CD14-positive monocyte (primary cell): ENCODE results near the gene ANKRD55. TPM values are rescaled to one million over a fixed set of nuclear protein-coding genes. Genes with fewer than 3 reads are reported as not detected.
"Not testable (repeated sequence)": the region's sequence is repeated elsewhere in the genome, so short reads cannot be mapped to it uniquely, and the experiment has no call there.

ENCODE experiments used
- DNase-seq, 3 donors: peaks; one replicate each; pipeline ENCODE4 v3.0.0-alpha.2; 2011 to 2022
- H2AFZ ChIP-seq: 2 replicates; pipeline ENCODE4 v1.6.0; 2012; ENCODE audit warnings: mild to moderate bottlenecking, low read depth, low read length, inconsistent platforms; ENCODE audit not compliant: insufficient read depth, poor library complexity, severe bottlenecking
- H3K27ac ChIP-seq, 2 donors: 1 replicate in 1 of 2; 2 replicates in 1 of 2; pipeline ENCODE4 v1.5.1; 2012 to 2013; ENCODE audit warnings: low read length in 2 of 2, control low read depth in 1 of 2, inconsistent platforms in 1 of 2, low read depth in 1 of 2, mild to moderate bottlenecking in 1 of 2
- H3K27me3 ChIP-seq, 2 donors: one replicate each; pipeline versions ENCODE4 v1.6.0 to v1.6.1; 2011 to 2013; ENCODE audit warnings: low read length in 2 of 2; ENCODE audit not compliant: control insufficient read depth in 2 of 2, insufficient read depth in 2 of 2
- H3K36me3 ChIP-seq, 2 donors: replicated peaks in 1 of 2; 1 replicate in 1 of 2; 2 replicates in 1 of 2; pipeline versions ENCODE4 v1.5.1 to v1.6.1; 2012 to 2013; ENCODE audit warnings: low read length in 2 of 2, control low read depth in 1 of 2, inconsistent platforms in 1 of 2, mild to moderate bottlenecking in 1 of 2; ENCODE audit not compliant: insufficient read depth in 2 of 2, control insufficient read depth in 1 of 2
- H3K4me1 ChIP-seq, 2 donors: 1 replicate in 1 of 2; 2 replicates in 1 of 2; pipeline versions ENCODE4 v1.5.1 to v1.6.1; 2012 to 2013; ENCODE audit warnings: low read length in 2 of 2, control low read depth in 1 of 2, inconsistent platforms in 1 of 2, mild to moderate bottlenecking in 1 of 2, moderate library complexity in 1 of 2; ENCODE audit not compliant: insufficient read depth in 2 of 2, control insufficient read depth in 1 of 2
- H3K4me2 ChIP-seq: replicated peaks from 2 replicates; pipeline ENCODE3; 2012; ENCODE audit warnings: low read length, moderate library complexity, mild to moderate bottlenecking; ENCODE audit not compliant: poor library complexity, severe bottlenecking; ENCODE audit errors: extremely low read depth
- H3K4me3 ChIP-seq, 3 experiments: fragments of 200-600 bp in 1 of 3; sonication (generic) in 1 of 3; replicated peaks in 1 of 3; 1 replicate in 2 of 3; 2 replicates in 1 of 3; pipeline ENCODE4 v1.5.1; 2011 to 2013; ENCODE audit warnings: low read length in 3 of 3, mild to moderate bottlenecking in 3 of 3, control low read depth in 2 of 3, low read depth in 2 of 3, inconsistent platforms in 1 of 3, moderate library complexity in 1 of 3
- H3K79me2 ChIP-seq: 2 replicates; pipeline ENCODE4 v1.6.0; 2012; ENCODE audit warnings: mild to moderate bottlenecking, control low read depth, inconsistent platforms, low read length, moderate library complexity; ENCODE audit not compliant: insufficient read depth
- H3K9ac ChIP-seq: 2 replicates; pipeline ENCODE4 v1.6.0; 2017; ENCODE audit warnings: low read length, mild to moderate bottlenecking; ENCODE audit not compliant: insufficient read depth, poor library complexity, severe bottlenecking
- H3K9me3 ChIP-seq, 2 donors: replicated peaks in 1 of 2; 1 replicate in 1 of 2; 2 replicates in 1 of 2; pipeline versions ENCODE4 v1.5.1 to v1.6.1; 2012 to 2013; ENCODE audit warnings: low read length in 2 of 2, control low read depth in 1 of 2; ENCODE audit not compliant: control insufficient read depth in 1 of 2, insufficient read depth in 1 of 2
- H4K20me1 ChIP-seq: 2 replicates; pipeline ENCODE4 v1.6.0; 2012; ENCODE audit warnings: mild to moderate bottlenecking, low read length, control low read depth, moderate library complexity; ENCODE audit not compliant: insufficient read depth
- H3K27ac Mint-ChIP-seq, 7 donors: one replicate each; pipeline ENCODE4 v1.8.0; 2020; ENCODE audit warnings: mild to moderate bottlenecking in 7 of 7, mixed read lengths in 7 of 7, moderate library complexity in 6 of 7, inconsistent platforms in 2 of 7
- H3K27me3 Mint-ChIP-seq, 3 donors: one replicate each; pipeline ENCODE4 v1.8.0; 2021 to 2022; ENCODE audit warnings: low read depth in 3 of 3, mild to moderate bottlenecking in 3 of 3, mixed read lengths in 3 of 3, moderate library complexity in 3 of 3, inconsistent platforms in 1 of 3
- H3K36me3 Mint-ChIP-seq, 2 donors: one replicate each; pipeline ENCODE4 v1.8.0; 2020; ENCODE audit warnings: mixed read lengths in 2 of 2, inconsistent platforms in 1 of 2, mild to moderate bottlenecking in 1 of 2
- H3K4me1 Mint-ChIP-seq: one replicate; pipeline ENCODE4 v1.8.0; 2020; ENCODE audit warnings: mild to moderate bottlenecking, mixed read lengths
- H3K4me3 Mint-ChIP-seq, 2 donors: one replicate each; pipeline ENCODE4 v1.8.0; 2020; ENCODE audit warnings: mild to moderate bottlenecking in 2 of 2, mixed read lengths in 2 of 2, moderate library complexity in 1 of 2
- H3K9me3 Mint-ChIP-seq, 7 donors: one replicate each; pipeline ENCODE4 v1.8.0; 2020 to 2022; ENCODE audit warnings: mixed read lengths in 7 of 7, mild to moderate bottlenecking in 6 of 7, moderate library complexity in 6 of 7, inconsistent platforms in 2 of 7
- WGBS: methylation state at CpG from one replicate; pipeline ENCODE4 v1.1.5; 2013; ENCODE audit warnings: missing lambda C conversion rate; ENCODE audit not compliant: insufficient coverage; 5-methylcytosine and 5-hydroxymethylcytosine counted together
- intact Hi-C, 2 donors: fragments of 100-400 bp; cut with micrococcal nuclease; formaldehyde crosslinking; loops; one replicate each; pipeline versions ENCODE4 v1.15.0 to v1.15.1; 2023
- polyA plus RNA-seq, 3 donors: library from polyadenylated mRNA; depleted of rRNA in 1 of 3; unstranded in 2 of 3; stranded (reverse) in 1 of 3; fragments of 300-500 nt in 2 of 3; fragments of >200 nt in 1 of 3; fragmentation: Illumina TruSeq in 2 of 3; gene quantifications; 1 replicate in 2 of 3; 2 replicates in 1 of 3; pipeline ENCODE4 v1.2.3, GENCODE V29; 2012 to 2021
- TF ChIP-seq, protein P1 (sequence below): fragments of 200-600 bp; IDR thresholded peaks from one replicate; pipeline ENCODE4 v1.8.0; 2022; ENCODE audit warnings: antibody characterized with exemption, mild to moderate bottlenecking

ANKRD55 gene
- polyA plus RNA-seq, 3 donors = 0.20 to 0.55 (median 0.28) TPM

DNA sequence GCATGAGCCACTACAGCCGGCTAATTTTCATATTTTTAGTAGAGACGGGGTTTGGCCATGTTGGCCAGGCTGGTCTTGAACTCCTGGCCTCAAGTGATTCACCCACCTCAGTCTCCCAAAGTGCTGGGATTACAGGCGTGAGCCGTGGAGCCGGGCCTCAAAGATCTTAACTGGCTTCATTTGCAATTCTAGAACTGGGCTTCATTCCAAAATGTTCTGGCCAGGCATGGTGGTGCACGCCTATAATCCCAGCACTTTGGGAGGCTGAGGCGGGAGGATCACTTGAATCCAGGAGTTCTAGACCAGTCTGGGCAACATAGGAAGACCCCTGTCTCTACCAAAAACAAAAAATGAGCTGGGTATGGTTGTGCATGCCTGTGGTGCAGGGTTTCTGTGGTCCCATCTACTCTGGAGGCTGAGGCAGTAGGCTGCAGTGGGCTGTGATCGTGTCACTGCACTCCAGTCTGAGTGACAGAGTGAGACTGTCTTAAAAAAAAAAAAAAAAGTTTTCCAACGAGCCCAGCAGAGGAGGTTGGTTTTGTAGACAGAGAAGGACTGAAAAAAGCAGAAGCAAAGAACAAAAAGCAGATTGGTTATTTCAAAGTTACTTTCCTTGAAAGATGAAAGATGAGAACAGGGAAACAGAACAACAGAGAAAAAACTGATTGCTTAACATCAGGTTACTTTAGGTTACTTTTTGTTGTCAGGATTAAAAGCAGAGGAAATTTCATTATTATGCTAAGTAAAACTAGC, 78.2 kb downstream of the ANKRD55 start:
- H3K4me3 ChIP-seq = peak overlapping the region in 1 of 3 experiments; percentile 54
- no peaks in the 10 kb centered on the region for H3K9me3 ChIP-seq
- Mint-ChIP-seq H3K27me3 (peaks cover 0 to 4% (median 0%) of the 10 kb centered on the region in 3 donors), H3K27ac (peak overlapping the region; percentile 83 to 100 (median 98)), H3K4me3 (peak overlapping the region in 1 of 2 donors; percentile 66), H3K9me3 (peaks cover 0 to 3% (median 0%) of the 10 kb centered on the region in 7 donors), H3K36me3 (no peaks in the 10 kb centered on the region), H3K4me1 (peaks cover 74% of the 10 kb centered on the region)
- no peaks in the 10 kb centered on the region for H3K27me3 ChIP-seq
- H2AFZ ChIP-seq = no peak overlapping the region
- peak in 2 of 3 donors; percentile 58 to 75 for DNase-seq
- peak overlapping the region; percentile 88 to 97 for H3K27ac ChIP-seq
- peaks cover 77 to 81% of the 10 kb centered on the region in 2 donors for H3K4me1 ChIP-seq
- intact Hi-C loops = loop anchor here (5.0 kb wide), 1 partner anchor 37 kb away; no protein-coding TSS in a partner anchor
- H4K20me1 ChIP-seq = no peaks in the 10 kb centered on the region
- WGBS = 53% methylated on average over 7 of the region's 9 CpGs
- H3K9ac ChIP-seq = peak overlapping the region; percentile 59
- peaks cover 11% of the 10 kb centered on the region for H3K79me2 ChIP-seq
- H3K36me3 ChIP-seq = no peaks in the 10 kb centered on the region
- peak overlapping the region; percentile 58 for H3K4me2 ChIP-seq
- TF ChIP-seq, protein P1, sequence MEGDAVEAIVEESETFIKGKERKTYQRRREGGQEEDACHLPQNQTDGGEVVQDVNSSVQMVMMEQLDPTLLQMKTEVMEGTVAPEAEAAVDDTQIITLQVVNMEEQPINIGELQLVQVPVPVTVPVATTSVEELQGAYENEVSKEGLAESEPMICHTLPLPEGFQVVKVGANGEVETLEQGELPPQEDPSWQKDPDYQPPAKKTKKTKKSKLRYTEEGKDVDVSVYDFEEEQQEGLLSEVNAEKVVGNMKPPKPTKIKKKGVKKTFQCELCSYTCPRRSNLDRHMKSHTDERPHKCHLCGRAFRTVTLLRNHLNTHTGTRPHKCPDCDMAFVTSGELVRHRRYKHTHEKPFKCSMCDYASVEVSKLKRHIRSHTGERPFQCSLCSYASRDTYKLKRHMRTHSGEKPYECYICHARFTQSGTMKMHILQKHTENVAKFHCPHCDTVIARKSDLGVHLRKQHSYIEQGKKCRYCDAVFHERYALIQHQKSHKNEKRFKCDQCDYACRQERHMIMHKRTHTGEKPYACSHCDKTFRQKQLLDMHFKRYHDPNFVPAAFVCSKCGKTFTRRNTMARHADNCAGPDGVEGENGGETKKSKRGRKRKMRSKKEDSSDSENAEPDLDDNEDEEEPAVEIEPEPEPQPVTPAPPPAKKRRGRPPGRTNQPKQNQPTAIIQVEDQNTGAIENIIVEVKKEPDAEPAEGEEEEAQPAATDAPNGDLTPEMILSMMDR = no peak

- no peaks in the 10 kb centered on the region for H3K27me3 ChIP-seq
- H4K20me1 ChIP-seq = no peaks in the 10 kb centered on the region
- peak overlapping the region; percentile 37 for H3K4me2 ChIP-seq
- peak overlapping the region; percentile 64 for H2AFZ ChIP-seq
- no CpG with 5 or more reads among the region's 2 CpGs for WGBS
- no peak overlapping the region for H3K4me3 Mint-ChIP-seq
- H3K36me3 Mint-ChIP-seq = no peaks in the 10 kb centered on the region
- peaks cover 6% of the 10 kb centered on the region for H3K79me2 ChIP-seq
- peaks cover 0 to 3% (median 0%) of the 10 kb centered on the region in 7 donors for H3K9me3 Mint-ChIP-seq
- H3K4me3 ChIP-seq = peak overlapping the region in 1 of 3 experiments; percentile 8
- no peak for DNase-seq
- H3K9me3 ChIP-seq = no peaks in the 10 kb centered on the region
- H3K27me3 Mint-ChIP-seq = peaks cover 0 to 4% (median 0%) of the 10 kb centered on the region in 3 donors
- H3K4me1 ChIP-seq = peaks cover 76 to 83% of the 10 kb centered on the region in 2 donors
- no peaks in the 10 kb centered on the region for H3K36me3 ChIP-seq
- H3K27ac Mint-ChIP-seq = peak overlapping the region in 4 of 7 donors; percentile 25 to 72 (median 48)
- TF ChIP-seq, protein P1 = no peak
- H3K27ac ChIP-seq = peak overlapping the region in 1 of 2 donors; percentile 48
- intact Hi-C loops = no loop called here
- H3K9ac ChIP-seq = no peak overlapping the region
- H3K4me1 Mint-ChIP-seq = peaks cover 75% of the 10 kb centered on the region
These were observed 80.7 kb downstream of the ANKRD55 start for GRCh38 chr5:56152437-56152836.

DNA sequence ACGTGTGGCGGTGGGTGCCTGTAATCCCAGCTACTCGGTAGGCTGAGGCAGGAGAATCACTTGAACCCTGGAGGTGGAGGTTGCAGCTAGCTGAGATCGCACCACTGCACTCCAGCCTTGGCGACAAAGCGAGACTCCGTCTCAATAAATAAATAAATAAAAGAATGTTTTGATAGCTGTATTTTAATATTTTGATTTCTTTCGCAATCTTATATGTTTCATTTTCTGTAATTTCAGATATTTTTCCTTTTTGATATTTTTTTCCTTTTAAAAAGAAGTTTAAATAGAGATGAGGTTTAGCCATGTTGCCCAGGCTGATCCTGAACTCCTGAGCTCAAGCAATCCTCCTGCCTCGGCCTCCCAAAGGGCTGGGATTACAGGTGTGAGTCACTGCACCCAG, 82.4 kb downstream of the ANKRD55 start:
- H3K27me3 ChIP-seq, H3K36me3 Mint-ChIP-seq, H3K27ac Mint-ChIP-seq, H3K36me3 ChIP-seq, H3K4me2 ChIP-seq, DNase-seq, H2AFZ ChIP-seq, H3K79me2 ChIP-seq, H3K4me3 Mint-ChIP-seq, H3K4me3 ChIP-seq, intact Hi-C loops, H3K27me3 Mint-ChIP-seq, H4K20me1 ChIP-seq, H3K9ac ChIP-seq, H3K9me3 ChIP-seq, H3K27ac ChIP-seq, H3K9me3 Mint-ChIP-seq: not testable (repeated sequence)
- peaks cover 76 to 83% of the 10 kb centered on the region in 2 donors for H3K4me1 ChIP-seq
- H3K4me1 Mint-ChIP-seq = peaks cover 70% of the 10 kb centered on the region
- WGBS = 92% methylated on average over 2 of the region's 9 CpGs
